HEK293 (cell line): Measurements from ENCODE around the gene PPP2R2D.
A peak's percentile ranks its signal among the peaks of the same experiment; 100 is the strongest.

Source experiments
- ELK4 ChIP-seq: IDR thresholded peaks from 2 replicates; pipeline ENCODE4 v1.6.1; 2011; ENCODE audit warnings: mild to moderate bottlenecking, low read depth, low read length, borderline replicate concordance
- KLF1 ChIP-seq: fragments of 450-650 bp; formaldehyde crosslinking; IDR thresholded peaks from 2 replicates; pipeline ENCODE4 v1.5.1; 2016; ENCODE audit warnings: missing biosample characterization, missing genetic modification characterization
- KLF16 ChIP-seq: fragments of 450-650 bp; formaldehyde crosslinking; IDR thresholded peaks from 2 replicates; pipeline ENCODE4 v1.5.1; 2017; ENCODE audit warnings: missing biosample characterization, missing genetic modification characterization
- ZBTB10 ChIP-seq: fragments of 450-650 bp; formaldehyde crosslinking; IDR thresholded peaks from 2 replicates; pipeline ENCODE4 v1.5.1; 2016; ENCODE audit warnings: missing biosample characterization, missing genetic modification characterization
- ZBTB6 ChIP-seq: fragments of 450-650 bp; formaldehyde crosslinking; IDR thresholded peaks from 2 replicates; pipeline ENCODE4 v1.5.1; 2017; ENCODE audit warnings: missing biosample characterization, missing genetic modification characterization
- ZBTB7A ChIP-seq: fragments of 450-650 bp; formaldehyde crosslinking; IDR thresholded peaks from 2 replicates; pipeline ENCODE4 v1.5.1; 2016; ENCODE audit warnings: low read depth, missing biosample characterization, missing genetic modification characterization
- ZNF112 ChIP-seq: fragments of 450-650 bp; formaldehyde crosslinking; IDR thresholded peaks from 2 replicates; pipeline ENCODE4 v1.5.0; 2017; ENCODE audit warnings: missing biosample characterization, missing genetic modification characterization
- ZNF146 ChIP-seq: fragments of 450-650 bp; formaldehyde crosslinking; IDR thresholded peaks from 2 replicates; pipeline ENCODE4 v1.5.1; 2016; ENCODE audit warnings: missing biosample characterization, missing genetic modification characterization
- ZNF157 ChIP-seq: fragments of 450-650 bp; formaldehyde crosslinking; IDR thresholded peaks from 2 replicates; pipeline ENCODE4 v1.5.1; 2016; ENCODE audit warnings: missing biosample characterization, missing genetic modification characterization
- ZNF174 ChIP-seq: fragments of 450-650 bp; formaldehyde crosslinking; IDR thresholded peaks from 2 replicates; pipeline ENCODE4 v1.5.0; 2017; ENCODE audit warnings: missing biosample characterization, mild to moderate bottlenecking, missing genetic modification characterization
- ZNF302 ChIP-seq: fragments of 450-650 bp; formaldehyde crosslinking; IDR thresholded peaks from 2 replicates; pipeline ENCODE4 v1.5.1; 2016; ENCODE audit warnings: missing biosample characterization, missing genetic modification characterization, low read depth
- ZNF366 ChIP-seq: fragments of 450-650 bp; formaldehyde crosslinking; conservative IDR thresholded peaks from 2 replicates; pipeline ENCODE4 v1.5.1; 2016; ENCODE audit warnings: missing biosample characterization, missing genetic modification characterization
- ZNF416 ChIP-seq: fragments of 450-650 bp; formaldehyde crosslinking; IDR thresholded peaks from 2 replicates; pipeline ENCODE4 v1.5.1; 2016; ENCODE audit warnings: missing biosample characterization, missing genetic modification characterization
- ZNF433 ChIP-seq: fragments of 450-650 bp; formaldehyde crosslinking; IDR thresholded peaks from 2 replicates; pipeline ENCODE4 v1.5.1; 2016; ENCODE audit warnings: missing biosample characterization, missing genetic modification characterization, low read depth
- ZNF488 ChIP-seq: fragments of 450-650 bp; formaldehyde crosslinking; IDR thresholded peaks from 2 replicates; pipeline ENCODE4 v1.5.1; 2016; ENCODE audit warnings: missing biosample characterization, missing genetic modification characterization
- ZNF501 ChIP-seq: fragments of 450-650 bp; formaldehyde crosslinking; IDR thresholded peaks from 2 replicates; pipeline ENCODE4 v1.5.1; 2016; ENCODE audit warnings: missing biosample characterization, missing genetic modification characterization
- ZNF529 ChIP-seq: fragments of 450-650 bp; formaldehyde crosslinking; IDR thresholded peaks from 2 replicates; pipeline ENCODE4 v1.5.1; 2017; ENCODE audit warnings: missing genetic modification characterization, missing biosample characterization; ENCODE audit not compliant: insufficient replicate concordance
- ZNF677 ChIP-seq: fragments of 450-650 bp; IDR thresholded peaks from 2 replicates; pipeline ENCODE4 v1.5.0; 2018; ENCODE audit warnings: missing biosample characterization, mild to moderate bottlenecking, missing genetic modification characterization, moderate library complexity
- ZNF707 ChIP-seq: fragments of 450-650 bp; formaldehyde crosslinking; IDR thresholded peaks from 2 replicates; pipeline ENCODE4 v1.5.1; 2016; ENCODE audit warnings: missing biosample characterization, missing genetic modification characterization
- ZNF76 ChIP-seq: fragments of 450-650 bp; formaldehyde crosslinking; IDR thresholded peaks from 2 replicates; pipeline ENCODE4; 2016; ENCODE audit warnings: low read depth, missing biosample characterization, missing genetic modification characterization, borderline replicate concordance
- TF ChIP-seq, protein P1 (sequence below): fragments of 450-650 bp; formaldehyde crosslinking; conservative IDR thresholded peaks from 2 replicates; pipeline ENCODE4 v1.5.1; 2016; ENCODE audit warnings: low read depth, missing biosample characterization, missing genetic modification characterization
- TF ChIP-seq, protein P2 (sequence below): fragments of 450-650 bp; formaldehyde crosslinking; IDR thresholded peaks from 2 replicates; pipeline ENCODE4 v1.5.1; 2016; ENCODE audit warnings: missing biosample characterization, missing genetic modification characterization
- TF ChIP-seq, protein P3 (sequence below): fragments of 450-650 bp; formaldehyde crosslinking; IDR thresholded peaks from 2 replicates; pipeline ENCODE4 v1.5.1; 2017; ENCODE audit warnings: missing biosample characterization, missing genetic modification characterization

PPP2R2D gene

GRCh38 chr10:131900350-131901152 lies at the start of gene PPP2R2D (continued):
- TF ChIP-seq ZBTB6 (tag by site-specific recombination) = no peak
- TF ChIP-seq, protein P1, sequence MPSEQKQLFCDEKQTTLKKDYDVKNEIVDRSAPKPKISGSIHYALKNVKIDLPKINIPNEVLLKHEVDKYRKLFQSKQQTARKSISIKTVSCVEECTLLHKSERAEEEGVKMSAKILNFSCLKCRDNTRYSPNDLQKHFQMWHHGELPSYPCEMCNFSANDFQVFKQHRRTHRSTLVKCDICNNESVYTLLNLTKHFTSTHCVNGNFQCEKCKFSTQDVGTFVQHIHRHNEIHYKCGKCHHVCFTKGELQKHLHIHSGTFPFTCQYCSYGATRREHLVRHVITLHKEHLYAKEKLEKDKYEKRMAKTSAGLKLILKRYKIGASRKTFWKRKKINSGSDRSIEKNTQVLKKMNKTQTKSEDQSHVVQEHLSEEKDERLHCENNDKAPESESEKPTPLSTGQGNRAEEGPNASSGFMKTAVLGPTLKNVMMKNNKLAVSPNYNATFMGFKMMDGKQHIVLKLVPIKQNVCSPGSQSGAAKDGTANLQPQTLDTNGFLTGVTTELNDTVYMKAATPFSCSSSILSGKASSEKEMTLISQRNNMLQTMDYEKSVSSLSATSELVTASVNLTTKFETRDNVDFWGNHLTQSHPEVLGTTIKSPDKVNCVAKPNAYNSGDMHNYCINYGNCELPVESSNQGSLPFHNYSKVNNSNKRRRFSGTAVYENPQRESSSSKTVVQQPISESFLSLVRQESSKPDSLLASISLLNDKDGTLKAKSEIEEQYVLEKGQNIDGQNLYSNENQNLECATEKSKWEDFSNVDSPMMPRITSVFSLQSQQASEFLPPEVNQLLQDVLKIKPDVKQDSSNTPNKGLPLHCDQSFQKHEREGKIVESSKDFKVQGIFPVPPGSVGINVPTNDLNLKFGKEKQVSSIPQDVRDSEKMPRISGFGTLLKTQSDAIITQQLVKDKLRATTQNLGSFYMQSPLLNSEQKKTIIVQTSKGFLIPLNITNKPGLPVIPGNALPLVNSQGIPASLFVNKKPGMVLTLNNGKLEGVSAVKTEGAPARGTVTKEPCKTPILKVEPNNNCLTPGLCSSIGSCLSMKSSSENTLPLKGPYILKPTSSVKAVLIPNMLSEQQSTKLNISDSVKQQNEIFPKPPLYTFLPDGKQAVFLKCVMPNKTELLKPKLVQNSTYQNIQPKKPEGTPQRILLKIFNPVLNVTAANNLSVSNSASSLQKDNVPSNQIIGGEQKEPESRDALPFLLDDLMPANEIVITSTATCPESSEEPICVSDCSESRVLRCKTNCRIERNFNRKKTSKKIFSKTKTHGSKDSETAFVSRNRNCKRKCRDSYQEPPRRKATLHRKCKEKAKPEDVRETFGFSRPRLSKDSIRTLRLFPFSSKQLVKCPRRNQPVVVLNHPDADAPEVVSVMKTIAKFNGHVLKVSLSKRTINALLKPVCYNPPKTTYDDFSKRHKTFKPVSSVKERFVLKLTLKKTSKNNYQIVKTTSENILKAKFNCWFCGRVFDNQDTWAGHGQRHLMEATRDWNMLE (tag by site-specific recombination) = no peak
- TF ChIP-seq KLF16 = peak; percentile 37; the same call in 1 of the 2 replicates
- no peak for TF ChIP-seq ZNF366 (tag by site-specific recombination)
- TF ChIP-seq ZNF707 (tag by site-specific recombination) = no peak
- TF ChIP-seq, protein P2, sequence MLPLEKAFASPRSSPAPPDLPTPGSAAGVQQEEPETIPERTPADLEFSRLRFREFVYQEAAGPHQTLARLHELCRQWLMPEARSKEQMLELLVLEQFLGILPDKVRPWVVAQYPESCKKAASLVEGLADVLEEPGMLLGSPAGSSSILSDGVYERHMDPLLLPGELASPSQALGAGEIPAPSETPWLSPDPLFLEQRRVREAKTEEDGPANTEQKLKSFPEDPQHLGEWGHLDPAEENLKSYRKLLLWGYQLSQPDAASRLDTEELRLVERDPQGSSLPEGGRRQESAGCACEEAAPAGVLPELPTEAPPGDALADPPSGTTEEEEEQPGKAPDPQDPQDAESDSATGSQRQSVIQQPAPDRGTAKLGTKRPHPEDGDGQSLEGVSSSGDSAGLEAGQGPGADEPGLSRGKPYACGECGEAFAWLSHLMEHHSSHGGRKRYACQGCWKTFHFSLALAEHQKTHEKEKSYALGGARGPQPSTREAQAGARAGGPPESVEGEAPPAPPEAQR = no peak
- no peak for TF ChIP-seq ELK4
- no peak for TF ChIP-seq ZNF302 (tag by site-specific recombination)
- TF ChIP-seq ZNF157 (tag by site-specific recombination) = no peak
- peak; percentile 81; the same call in 1 of the 2 replicates for TF ChIP-seq ZNF501 (tag by site-specific recombination)
- TF ChIP-seq ZNF416 = no peak
- no peak for TF ChIP-seq ZNF433
- no peak for TF ChIP-seq ZNF529 (tag by site-specific recombination)
- TF ChIP-seq ZNF174 (tag by site-specific recombination) = no peak
- no peak for TF ChIP-seq ZNF112 (tag by site-specific recombination)
- TF ChIP-seq, protein P3, sequence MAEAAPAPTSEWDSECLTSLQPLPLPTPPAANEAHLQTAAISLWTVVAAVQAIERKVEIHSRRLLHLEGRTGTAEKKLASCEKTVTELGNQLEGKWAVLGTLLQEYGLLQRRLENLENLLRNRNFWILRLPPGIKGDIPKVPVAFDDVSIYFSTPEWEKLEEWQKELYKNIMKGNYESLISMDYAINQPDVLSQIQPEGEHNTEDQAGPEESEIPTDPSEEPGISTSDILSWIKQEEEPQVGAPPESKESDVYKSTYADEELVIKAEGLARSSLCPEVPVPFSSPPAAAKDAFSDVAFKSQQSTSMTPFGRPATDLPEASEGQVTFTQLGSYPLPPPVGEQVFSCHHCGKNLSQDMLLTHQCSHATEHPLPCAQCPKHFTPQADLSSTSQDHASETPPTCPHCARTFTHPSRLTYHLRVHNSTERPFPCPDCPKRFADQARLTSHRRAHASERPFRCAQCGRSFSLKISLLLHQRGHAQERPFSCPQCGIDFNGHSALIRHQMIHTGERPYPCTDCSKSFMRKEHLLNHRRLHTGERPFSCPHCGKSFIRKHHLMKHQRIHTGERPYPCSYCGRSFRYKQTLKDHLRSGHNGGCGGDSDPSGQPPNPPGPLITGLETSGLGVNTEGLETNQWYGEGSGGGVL (tag by site-specific recombination) = peak; percentile 53
- peak; percentile 45 for TF ChIP-seq KLF1
- TF ChIP-seq ZNF76 (tag by site-specific recombination) = no peak
- 0 out of 2 replicates have a peak, but pooled peaks have one; percentile 44 for TF ChIP-seq ZBTB10 (tag by site-specific recombination)
- no peak for TF ChIP-seq ZBTB7A (tag by site-specific recombination)
- TF ChIP-seq ZNF488 (tag by site-specific recombination) = no peak
- no peak for TF ChIP-seq ZNF146 (tag by site-specific recombination)
- TF ChIP-seq ZNF677 (tag by site-specific recombination) = no peak
